Activated CD8-positive, alpha-beta memory T cell treated with anti-CD3 and anti-CD28 coated beads for 48 hours (primary cell): ENCODE measurements around the gene VIT.
A peak's percentile ranks its signal among the peaks of the same experiment; 100 is the strongest.

ENCODE experiments used
- DNase-seq, 3 experiments: peaks; one replicate each; pipeline ENCODE4 v3.0.0-alpha.2; 2020; ENCODE audit warnings: low read depth in 2 of 3, low spot score in 2 of 3

The VIT gene

DNA sequence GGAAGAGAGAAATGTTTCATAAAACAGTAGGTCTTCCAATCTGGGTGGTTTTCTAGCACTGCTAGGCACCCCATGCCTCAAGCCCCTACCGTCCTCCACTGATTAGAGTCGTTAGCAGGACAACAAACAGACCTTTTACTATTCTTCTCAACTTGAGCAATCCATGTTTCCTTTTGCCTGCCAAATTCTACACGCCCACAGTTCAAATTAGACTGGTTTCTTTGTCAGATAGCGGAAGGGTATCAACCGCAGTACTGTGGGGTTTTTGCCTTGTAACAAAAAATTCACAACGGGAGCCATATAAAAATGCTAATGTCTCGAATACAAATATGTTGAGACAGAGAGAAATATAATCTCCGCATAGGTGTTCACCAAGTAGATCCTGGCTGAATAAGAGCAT, 59.9 kb downstream of the VIT start:
- no peak for DNase-seq

DNA sequence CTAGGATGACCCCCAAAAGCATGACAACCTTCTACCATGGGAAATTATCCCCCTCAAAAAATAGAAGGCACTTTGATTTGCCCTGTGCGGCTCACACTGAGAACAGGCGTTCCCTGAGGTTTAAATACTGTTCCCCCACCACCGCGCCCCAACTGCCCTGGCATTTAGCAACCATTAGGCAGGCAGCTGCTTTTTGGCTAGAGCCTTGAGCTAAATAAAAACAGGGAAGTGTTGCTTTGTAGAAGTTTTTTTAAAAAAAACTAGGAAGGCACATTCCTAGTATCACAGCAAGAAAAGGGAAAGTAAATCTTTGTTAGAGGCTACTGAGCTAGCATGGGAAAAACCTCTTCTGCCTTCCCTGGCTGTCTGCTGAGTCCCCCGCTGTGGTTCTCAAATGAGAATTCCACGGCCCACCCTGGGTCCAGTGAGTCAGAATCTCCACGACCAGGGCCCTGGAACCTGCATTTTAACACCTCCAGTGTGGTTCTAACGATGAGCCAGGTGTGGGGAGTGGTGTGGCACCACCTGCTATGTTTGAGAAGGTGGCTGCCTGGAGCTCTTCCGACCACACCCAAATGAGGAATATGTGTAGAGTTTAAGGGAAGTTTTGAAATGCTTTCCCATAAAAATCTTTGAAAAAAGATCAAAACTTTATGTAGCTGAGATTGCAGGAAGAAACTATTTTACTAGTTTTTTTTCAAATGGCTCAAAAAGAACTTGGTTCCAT, 66.4 kb downstream of the VIT start:
- DNase-seq, result no peak

DNA sequence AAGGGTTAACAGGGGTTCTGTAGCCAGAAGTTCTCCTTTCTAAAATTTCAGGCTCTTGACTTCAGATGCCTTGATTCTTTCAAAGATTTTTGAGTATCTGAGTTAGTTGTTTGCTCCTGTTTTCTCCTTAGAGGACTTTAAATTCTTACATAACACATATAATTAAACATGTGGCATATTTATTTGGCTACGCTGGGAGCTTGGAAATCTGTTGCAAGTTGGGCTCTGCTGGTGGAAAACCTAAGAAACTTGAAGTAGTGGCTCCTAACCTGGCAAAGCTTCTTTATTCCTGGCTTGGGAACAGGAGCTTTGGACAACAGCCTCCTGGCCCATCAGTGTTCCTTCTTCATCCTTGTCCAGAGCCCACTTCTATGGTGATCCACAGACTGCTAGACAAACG, 72.6 kb downstream of the VIT start:
- DNase-seq, result no peak

DNA sequence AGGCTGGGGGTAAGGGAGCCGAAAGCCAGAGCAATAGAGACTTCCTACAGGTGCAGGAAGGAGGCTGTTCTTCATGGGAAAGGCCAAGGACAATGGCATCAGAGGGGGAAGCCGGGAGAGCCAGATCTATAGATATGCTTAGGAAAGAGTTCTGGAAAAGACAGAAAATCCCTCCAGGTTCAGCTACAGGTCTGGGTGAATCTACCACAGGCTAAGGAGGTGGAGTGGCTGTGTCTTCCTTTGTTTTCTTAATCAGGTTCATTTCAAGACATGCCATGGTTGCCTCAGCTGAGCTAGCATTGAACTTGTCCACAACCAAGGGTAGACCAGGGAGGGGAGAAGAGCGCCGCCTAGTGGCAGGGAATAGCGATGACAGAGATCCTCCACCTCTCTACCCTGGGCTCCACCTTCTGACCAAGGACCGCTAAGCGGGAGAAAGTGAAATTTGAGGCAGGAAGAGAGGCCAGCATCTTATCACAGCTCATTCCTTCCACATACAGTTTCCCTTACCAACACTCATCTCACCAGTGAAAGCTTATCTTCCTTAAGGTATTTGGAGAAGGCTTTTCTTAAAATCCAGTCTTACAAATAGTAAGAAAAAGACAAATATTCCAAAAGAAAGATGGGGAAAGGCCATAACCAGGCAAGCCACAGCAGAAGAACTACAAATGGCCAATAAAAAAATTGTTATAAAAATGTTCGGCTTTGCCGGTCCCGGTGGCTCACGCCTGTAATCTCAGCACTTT, 74.2 kb downstream of the VIT start:
- peak; percentile 3 to 13 (median 6) for DNase-seq

DNA sequence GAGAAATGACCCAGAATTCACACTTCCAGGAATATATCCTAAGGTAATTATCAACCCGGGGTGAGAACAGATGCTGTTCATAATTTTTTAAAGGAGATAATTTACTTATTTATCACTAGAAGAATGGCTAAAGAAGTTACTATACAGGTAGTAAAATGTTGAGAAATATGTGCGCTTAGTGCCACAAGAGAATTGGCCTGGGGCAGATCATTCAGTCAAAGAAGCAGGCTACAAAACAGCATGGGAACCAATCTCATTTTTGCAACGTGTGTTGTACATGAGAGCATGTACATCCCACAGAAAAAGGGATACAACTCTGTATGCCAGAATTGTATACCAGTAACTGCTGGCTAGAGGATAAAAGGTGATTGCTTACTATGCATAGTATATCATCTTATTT, 75.2 kb downstream of the VIT start:
- no peak for DNase-seq

DNA sequence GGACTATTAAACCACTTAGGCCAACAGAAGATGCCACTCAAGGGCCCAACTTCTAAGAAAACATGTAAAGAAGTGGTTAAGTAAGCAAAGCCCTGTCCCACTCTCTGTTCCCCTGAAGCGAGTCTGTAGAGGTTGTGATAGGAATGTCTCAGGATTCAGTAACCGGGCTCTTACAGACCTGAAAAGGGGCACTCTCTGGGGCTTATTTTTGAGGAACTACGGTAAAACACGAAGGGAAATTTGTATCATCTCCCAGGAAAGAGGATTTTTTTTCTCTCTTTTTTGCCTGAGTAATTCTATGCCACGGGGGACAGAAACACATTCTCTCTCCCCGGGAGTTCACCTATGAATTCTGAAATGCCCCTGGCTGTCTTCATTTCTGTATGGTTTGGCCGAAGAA, 77.4 kb downstream of the VIT start:
- no peak for DNase-seq

DNA sequence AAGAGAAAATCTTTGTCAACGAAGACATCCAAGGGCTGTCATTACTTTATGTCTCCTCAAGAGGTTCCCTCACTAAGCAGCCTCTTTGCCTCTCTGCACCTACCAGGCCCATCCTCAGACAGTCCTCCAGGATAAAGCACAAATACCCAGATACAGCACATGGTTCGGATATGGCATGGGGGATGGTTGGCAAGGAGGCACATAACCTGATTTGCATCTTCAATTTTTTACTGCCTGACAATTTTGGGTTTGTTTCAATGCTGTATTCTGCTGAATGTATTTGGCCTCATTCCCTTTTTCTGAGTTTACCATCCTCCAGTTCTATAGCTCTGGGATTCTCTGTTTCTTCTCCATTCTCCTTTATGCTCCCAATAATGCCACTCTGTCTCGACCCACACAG, 78.8 kb downstream of the VIT start:
- DNase-seq, result no peak

DNA sequence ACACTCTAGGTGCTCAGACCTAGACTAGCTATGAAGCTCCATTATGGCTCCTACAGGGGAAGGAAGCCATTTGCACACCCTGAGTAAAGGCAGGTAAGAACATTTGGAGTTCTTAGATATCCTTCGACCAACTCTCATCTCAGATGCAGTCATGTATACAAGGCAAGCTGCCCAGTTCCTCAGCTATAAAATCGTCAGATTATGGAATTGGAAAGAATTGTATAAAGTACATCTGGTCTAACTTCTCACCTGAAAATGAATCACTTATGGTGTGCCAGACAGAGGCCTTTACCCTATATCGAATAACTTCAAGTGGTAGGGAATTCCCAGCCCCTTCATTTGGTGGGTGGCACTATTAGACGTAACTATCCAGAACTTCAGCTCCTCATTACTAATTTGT, 79.3 kb downstream of the VIT start:
- no peak for DNase-seq

DNA sequence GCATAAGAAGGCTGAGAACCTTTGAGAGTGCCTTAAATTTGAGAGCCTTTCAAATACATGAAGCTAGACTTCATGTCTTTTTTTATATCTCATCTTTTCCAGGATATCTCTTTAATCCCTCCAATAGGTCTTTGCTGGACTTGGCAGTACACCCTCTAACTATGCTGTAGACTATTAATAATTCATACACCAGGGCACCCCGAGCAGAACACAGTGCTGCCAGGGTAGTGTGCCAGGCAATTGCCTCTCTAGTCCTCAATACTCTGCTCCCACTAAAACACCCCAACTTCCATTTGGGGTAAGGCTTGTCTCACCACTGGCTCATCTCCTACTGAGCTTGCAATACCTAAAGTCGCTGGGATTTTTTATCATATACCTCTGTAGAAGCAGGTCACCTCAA, 80.8 kb downstream of the VIT start:
- DNase-seq, result no peak

DNA sequence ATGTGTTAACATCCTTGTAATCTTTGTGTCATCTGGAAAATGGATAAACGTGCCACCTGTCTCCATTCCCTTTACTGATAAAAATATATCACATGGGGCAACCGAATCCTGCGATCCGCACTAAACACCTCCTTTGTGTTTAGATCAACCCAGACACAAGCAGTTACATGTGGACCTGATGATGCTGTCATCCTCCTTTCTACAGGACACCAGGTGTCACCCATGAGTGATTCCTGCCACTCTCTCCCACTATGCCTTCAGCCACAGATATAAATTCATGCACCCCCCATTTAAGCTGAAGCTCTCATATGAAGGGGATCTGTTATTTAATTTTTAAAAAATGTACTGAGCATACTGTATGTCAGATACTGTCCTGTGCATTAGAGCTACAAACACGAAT, 81.3 kb downstream of the VIT start:
- DNase-seq, result no peak

DNA sequence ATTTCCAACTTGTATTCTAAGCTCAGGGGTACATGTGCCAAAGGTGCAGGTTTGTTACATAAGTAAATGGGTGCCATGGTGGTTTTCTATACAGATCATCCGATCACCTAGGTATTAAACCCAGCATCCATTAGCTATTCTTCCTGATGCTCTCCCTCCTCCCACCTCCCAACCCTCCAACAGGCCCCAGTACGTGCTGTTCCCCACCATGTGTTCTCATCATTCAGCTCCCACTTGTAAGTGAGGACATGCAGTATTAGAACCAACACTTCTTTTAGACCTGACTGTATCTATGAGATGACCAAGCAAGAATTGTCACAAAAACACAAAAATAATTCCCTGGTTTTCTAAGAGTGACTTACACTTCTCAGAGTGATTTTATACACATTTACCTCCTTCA, 83.0 kb downstream of the VIT start:
- DNase-seq, result no peak

DNA sequence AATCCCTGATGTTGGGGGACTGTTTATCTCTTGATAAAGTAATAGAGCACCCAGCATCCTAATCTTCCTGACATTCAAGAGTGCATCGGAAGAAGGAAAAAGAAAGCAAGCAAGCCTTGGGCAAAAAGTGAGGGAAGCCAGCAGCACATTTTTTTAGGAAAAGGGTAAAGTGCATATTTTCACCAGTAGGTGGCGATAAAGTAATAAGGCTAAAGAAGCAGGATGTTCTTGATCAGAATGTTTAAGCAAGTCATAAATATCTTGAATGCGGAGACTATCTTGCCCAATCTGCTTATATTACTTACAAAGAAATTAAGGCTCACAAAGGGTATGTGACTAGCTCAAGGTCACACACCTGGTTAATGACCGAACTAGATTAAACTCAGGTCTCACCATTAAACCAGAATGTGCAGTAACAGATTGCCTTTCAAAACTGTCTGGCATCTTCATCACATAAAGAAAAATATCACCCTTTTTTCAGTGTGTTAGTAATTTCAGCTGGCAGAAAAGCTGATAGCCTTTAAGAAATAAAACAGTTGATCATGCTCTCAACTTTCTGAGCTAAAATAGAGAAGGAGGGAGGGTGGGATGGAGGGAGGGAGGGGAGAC, 83.8 kb downstream of the VIT start:
- DNase-seq, result no peak

DNA sequence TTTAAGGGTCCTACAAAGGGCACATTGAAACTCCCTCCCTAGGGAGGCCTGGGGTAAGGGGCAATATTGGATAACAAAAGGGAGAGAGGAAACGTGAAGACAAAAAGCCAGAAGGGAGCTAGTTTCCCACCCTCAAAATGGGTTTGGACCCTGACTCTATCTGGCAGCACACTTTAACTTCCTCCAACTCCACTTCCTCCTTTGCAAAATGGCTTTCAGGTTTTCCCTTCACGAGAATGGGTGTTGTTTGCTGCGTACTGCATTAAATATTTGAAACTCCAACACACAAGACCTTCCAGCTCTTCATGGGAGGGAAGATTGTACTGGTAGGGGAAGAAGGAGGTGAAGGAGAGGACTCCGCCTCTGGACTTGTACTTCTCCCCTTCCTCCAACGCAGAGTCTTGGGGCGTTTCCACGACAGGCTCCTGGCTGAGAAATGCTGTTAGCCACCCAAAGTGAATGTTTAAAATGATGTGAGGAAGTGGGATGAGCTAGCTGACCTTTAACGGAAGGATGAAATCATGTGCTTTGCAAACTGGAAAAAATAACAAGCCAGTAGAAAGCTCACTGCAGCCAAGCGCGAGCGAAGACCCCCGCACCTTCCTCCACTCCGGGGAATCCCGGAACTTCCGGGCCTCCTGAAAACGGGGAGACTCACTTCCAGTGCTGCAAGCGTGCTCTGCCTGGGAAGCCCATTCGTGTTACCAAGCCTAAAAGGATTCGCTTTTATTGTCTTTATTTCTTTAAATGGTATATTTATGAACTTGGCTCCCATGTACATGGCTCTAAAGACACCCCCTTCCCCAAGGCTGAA, 85.6 kb downstream of the VIT start:
- no peak for DNase-seq

DNA sequence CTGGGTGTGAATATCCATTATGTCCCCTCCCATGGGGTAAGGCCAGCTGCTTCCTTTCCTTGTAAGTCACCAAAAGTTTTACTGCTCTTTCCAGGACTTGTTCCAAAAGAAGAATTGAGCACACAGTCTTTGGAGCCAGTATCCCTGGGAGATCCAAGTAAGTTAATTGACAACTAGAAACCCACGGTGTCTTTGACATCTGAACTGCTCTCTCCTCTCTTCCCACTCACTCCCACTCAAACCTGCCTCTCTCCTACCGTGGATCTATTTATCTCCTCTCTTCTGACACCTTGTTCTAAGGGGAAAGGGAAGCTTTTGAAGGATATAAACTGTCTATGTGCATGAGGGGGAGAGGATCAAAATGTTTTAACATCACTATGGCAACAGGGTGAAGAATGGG, 86.7 kb downstream of the VIT start:
- no peak for DNase-seq

DNA sequence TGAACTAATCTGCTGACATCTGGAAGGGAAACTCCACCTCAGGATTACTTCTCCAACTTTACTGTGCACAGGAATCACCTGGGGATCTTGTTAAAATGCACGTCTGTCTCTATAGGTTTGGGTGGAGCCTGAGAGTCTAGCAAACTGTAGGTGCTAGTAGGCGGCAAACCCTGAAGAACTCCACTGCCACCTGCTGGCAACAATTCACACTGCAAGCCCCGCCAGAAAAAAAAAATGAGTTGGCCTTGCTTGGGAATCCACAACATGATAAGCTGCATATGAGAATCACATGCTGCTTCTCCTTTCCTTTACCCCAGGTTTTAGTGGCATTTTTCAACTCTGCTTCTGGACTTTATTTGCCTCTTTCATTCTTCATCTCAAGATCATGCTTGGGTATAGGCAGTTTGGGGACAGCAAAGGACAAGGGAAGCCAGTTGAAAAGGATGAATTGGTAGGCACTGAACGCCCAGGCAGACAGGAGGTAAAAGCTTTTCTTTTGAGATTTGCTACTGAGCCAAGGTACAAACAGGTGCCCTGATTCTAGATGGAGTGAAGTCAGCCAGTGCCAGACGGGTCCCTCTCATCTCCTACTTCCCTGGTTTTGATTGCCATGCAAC, 88.8 kb downstream of the VIT start:
- DNase-seq, result peak; percentile 15 to 48 (median 19)

DNA sequence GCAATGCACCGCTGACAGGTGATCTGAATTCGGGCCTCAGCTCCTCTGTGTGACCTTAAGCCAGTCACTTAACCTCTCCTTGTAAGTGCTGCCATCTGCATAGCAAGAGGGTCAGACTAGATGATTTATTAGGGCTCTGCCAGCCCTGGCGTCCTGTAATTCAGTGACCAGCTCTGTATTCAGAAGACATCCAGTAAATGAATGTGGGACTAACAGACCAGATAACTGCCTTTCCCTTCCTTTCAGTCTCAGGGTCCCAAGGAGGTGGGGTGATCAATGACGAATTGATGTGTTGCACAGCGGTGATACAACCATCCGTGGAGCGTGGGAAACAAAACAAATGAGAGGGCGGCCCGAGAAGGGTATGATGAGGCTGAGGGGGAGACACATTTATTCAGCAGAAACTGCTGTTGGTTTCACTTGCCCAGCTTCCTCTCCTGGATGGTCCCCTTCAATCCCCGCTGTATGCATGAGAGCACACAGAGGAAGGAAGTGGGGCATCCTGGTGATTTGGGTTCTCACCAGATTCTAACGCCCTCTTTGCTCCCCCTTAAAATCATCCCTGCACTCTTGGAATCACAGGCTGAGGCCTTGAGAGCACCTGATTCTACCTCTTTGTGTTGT, 92.8 kb downstream of the VIT start:
- DNase-seq, result no peak

DNA sequence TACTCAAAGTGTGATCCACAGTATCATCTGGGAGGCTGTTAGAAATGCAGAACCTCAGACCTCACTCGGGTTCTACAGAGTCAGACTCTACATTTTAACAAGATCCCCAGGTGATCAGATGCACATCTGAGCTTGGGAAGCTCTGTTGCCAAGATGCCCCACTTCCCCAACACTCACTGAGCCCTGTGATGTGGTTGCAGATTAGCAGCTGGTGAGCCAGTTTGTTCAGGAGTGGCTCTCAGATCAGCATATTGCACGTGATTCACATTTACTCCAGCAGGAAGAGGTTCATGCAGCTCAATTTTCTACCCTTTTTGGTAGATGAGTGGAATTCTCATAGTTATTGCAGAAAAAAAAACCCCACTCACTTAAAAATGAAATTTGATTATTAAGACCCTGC, 96.4 kb downstream of the VIT start:
- no peak for DNase-seq

DNA sequence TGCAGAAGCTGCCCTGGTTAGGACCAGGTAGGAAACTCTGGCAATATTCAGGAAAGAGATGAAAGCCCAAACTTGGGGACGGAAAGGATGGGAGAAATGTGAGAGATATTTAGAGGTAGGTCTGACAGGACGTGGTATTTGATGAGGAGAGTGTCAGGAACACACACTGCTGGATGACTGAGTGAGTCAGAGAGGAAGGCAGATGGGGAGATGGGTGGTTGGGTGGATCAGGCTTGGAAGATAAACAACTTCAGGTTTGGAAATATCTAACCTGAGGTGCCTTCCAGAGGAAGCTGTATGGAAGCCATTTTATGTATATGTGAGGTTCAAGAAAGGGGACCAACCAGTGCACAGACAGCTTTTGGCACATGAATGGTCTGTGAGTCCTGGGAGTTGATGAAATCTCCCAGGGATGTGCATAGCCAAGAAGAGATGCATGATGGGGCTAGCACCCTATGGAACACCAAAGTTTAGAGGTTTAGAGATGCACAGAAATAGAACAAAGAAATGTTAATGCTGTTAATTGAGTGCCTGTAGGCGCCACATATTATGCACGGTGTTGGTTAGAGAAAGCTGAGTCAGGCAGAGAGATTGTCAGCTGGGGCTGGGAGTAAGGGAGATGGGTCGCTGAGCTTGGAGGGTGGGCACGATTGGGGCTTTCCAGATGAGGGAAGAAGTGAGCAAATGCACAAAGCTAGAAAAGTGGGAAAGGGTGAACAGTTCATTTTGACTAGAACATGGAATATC, 101.0 kb downstream of the VIT start:
- no peak for DNase-seq

DNA sequence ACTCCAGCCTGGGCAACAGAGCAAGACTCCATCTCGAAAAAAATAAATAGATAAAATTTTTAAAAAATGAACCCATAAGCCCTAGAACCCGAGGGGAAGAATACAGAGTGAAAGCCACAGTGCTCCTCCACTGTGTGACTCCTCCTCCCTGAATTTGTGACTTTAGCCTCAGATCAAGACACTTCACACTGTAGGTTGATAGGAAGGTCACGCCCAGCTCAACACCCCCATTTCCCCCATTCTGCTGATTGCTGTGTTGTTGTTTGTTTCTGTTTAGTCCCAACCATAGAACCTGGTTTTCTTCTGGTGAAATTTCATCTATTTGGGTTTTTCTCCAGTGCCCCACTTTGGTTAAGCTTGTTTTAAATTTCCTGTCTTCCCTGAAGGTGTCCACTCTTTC, 102.2 kb downstream of the VIT start:
- DNase-seq, result no peak

DNA sequence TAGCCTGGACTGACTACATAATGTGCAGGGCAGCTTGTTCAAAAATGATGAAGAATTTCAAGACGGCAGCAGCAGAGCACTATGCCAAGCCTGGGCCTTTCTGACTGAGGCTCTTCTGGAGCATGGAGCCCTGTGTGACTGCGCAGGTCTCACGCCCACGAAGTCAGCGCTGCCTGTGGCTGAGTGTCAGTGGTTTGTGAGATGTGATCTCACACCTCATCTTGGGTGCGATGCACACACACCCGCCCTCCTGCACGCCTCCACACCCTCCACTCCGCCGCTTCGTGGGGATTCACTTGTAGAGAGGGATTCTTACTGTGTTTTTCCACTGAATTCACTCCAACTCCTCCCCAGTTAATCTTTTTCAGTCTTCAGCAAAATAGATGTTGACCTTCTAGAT, 103.9 kb downstream of the VIT start:
- peak in 1 of 3 experiments; percentile 45 for DNase-seq
